H1 (cell line): Measurements from ENCODE around the gene B3GALT5. TPM values are rescaled to one million over a fixed set of nuclear protein-coding genes. Genes with fewer than 3 reads are reported as not detected.
"Not testable (repeated sequence)": the region's sequence is repeated elsewhere in the genome, so short reads cannot be mapped to it uniquely, and the experiment has no call there.

Source experiments
- CTCF ChIA-PET: fragments of 300-600 bp; sonication (Branson Sonifier 250); formaldehyde crosslinking; loops from one replicate; lab custom pipeline; 2021; ENCODE audit not compliant: partially characterized antibody; lab: Charles Lee
- POLR2A ChIA-PET: fragments of 300-600 bp; sonication (Branson Sonifier 250); formaldehyde crosslinking; loops from one replicate; lab custom pipeline; 2021; ENCODE audit warnings: inconsistent platforms; ENCODE audit not compliant: partially characterized antibody; lab: Charles Lee
- DNase-seq, 2 experiments: peaks; one replicate each; pipeline versions ENCODE4 v3.0.0 to v3.0.0-alpha.2; 2010 to 2022; ENCODE audit warnings: low spot score in 2 of 2, low read depth in 1 of 2, mixed read lengths in 1 of 2
- FAIRE-seq: peaks from 2 replicates; lab custom pipeline; 2011; peaks lifted over from hg19 to GRCh38; lab: Jason Lieb, UNC
- H2AFZ ChIP-seq: 2 replicates; pipeline ENCODE4 v1.8.1; 2012; ENCODE audit warnings: low read length, inconsistent platforms
- H2AK5ac ChIP-seq: 2 replicates; pipeline ENCODE4 v1.6.1; 2013; ENCODE audit warnings: low read depth, low read length
- H2BK120ac ChIP-seq: replicated peaks from 2 replicates; pipeline ENCODE3; 2013; ENCODE audit warnings: low read depth, low read length, inconsistent platforms
- H2BK12ac ChIP-seq: 2 replicates; pipeline ENCODE4 v1.6.1; 2013; ENCODE audit warnings: low read depth, low read length
- H2BK15ac ChIP-seq: 2 replicates; pipeline ENCODE4 v1.6.1; 2013; ENCODE audit warnings: low read length
- H2BK20ac ChIP-seq: 2 replicates; pipeline ENCODE4 v1.6.1; 2013; ENCODE audit warnings: low read length
- H2BK5ac ChIP-seq: 2 replicates; pipeline ENCODE4 v1.6.1; 2013; ENCODE audit warnings: low read depth, low read length
- H3K14ac ChIP-seq: 2 replicates; pipeline ENCODE4 v1.6.1; 2013; ENCODE audit warnings: inconsistent platforms; ENCODE audit not compliant: insufficient read length
- H3K18ac ChIP-seq: 2 replicates; pipeline ENCODE4 v1.6.1; 2013; ENCODE audit warnings: low read length; ENCODE audit errors: extremely low read depth
- H3K23ac ChIP-seq: 2 replicates; pipeline ENCODE4 v1.6.1; 2013; ENCODE audit warnings: inconsistent platforms; ENCODE audit not compliant: insufficient read length
- H3K23me2 ChIP-seq: 2 replicates; pipeline ENCODE4 v1.6.1; 2013; ENCODE audit warnings: low read depth, low read length
- H3K27ac ChIP-seq: 2 replicates; pipeline ENCODE4 v1.6.1; 2011; ENCODE audit warnings: low read depth, low read length, inconsistent platforms
- H3K27me3 ChIP-seq, 4 experiments: replicated peaks in 1 of 4; 1 replicate in 1 of 4; 2 replicates in 3 of 4; pipeline versions ENCODE4 v1.6.1 to v1.8.1; 2011 to 2013; ENCODE audit warnings: low read length in 3 of 4, mild to moderate bottlenecking in 3 of 4, inconsistent platforms in 2 of 4, mixed read lengths in 2 of 4, moderate library complexity in 1 of 4; ENCODE audit not compliant: control insufficient read depth in 3 of 4, insufficient read depth in 3 of 4; ENCODE audit errors: extremely low read depth in 1 of 4
- H3K36me3 ChIP-seq, 4 experiments: 2 replicates each; pipeline versions ENCODE4 v1.6.1 to v1.8.1; 2011 to 2013; ENCODE audit warnings: mild to moderate bottlenecking in 4 of 4, low read length in 3 of 4, moderate library complexity in 2 of 4, control low read depth in 1 of 4, inconsistent platforms in 1 of 4; ENCODE audit not compliant: insufficient read depth in 4 of 4, control insufficient read depth in 2 of 4
- H3K4ac ChIP-seq: replicated peaks from 2 replicates; pipeline ENCODE3; 2013; ENCODE audit warnings: low read length, low read depth, mixed read lengths, inconsistent platforms; ENCODE audit not compliant: insufficient read length
- H3K4me1 ChIP-seq, 4 experiments: replicated peaks in 1 of 4; 1 replicate in 1 of 4; 2 replicates in 3 of 4; pipeline versions ENCODE4 v1.6.1 to v1.8.1; 2011 to 2013; ENCODE audit warnings: low read length in 3 of 4, inconsistent platforms in 2 of 4, mixed read lengths in 1 of 4; ENCODE audit not compliant: insufficient read depth in 4 of 4, control insufficient read depth in 3 of 4
- H3K4me2 ChIP-seq, 2 experiments: 2 replicates each; pipeline versions ENCODE4 v1.6.1 to v1.8.1; 2011 to 2013; ENCODE audit warnings: low read depth in 2 of 2, low read length in 2 of 2, control low read depth in 1 of 2, inconsistent platforms in 1 of 2, mild to moderate bottlenecking in 1 of 2; ENCODE audit not compliant: insufficient read depth in 1 of 2
- H3K4me3 ChIP-seq, 4 experiments: fragments of 200-600, 300-600 bp in 1 of 4; sonication (generic), shearing (Covaris generic), sonication (Bioruptor Twin) in 1 of 4; 2 replicates each; pipeline versions ENCODE4 v1.5.1 to v1.8.1; 2011 to 2016; ENCODE audit warnings: low read length in 4 of 4, low read depth in 3 of 4, control low read depth in 2 of 4, inconsistent platforms in 2 of 4, mild to moderate bottlenecking in 2 of 4, mixed read lengths in 1 of 4, moderate library complexity in 1 of 4; ENCODE audit not compliant: insufficient read depth in 2 of 4; ENCODE audit errors: extremely low read depth in 1 of 4
- H3K56ac ChIP-seq: replicated peaks from 2 replicates; pipeline ENCODE3; 2013; ENCODE audit warnings: low read depth, mild to moderate bottlenecking, mixed read lengths, low read length, inconsistent platforms; ENCODE audit not compliant: insufficient read length
- H3K79me1 ChIP-seq: 2 replicates; pipeline ENCODE4 v1.6.1; 2013; ENCODE audit warnings: low read depth, low read length, control low read depth
- H3K79me2 ChIP-seq, 2 experiments: 2 replicates each; pipeline versions ENCODE4 v1.6.1 to v1.8.1; 2012 to 2013; ENCODE audit warnings: low read length in 2 of 2, mild to moderate bottlenecking in 2 of 2, inconsistent platforms in 1 of 2; ENCODE audit not compliant: insufficient read depth in 2 of 2, control insufficient read depth in 1 of 2
- H3K9ac ChIP-seq, 4 experiments: replicated peaks in 1 of 4; 1 replicate in 1 of 4; 2 replicates in 3 of 4; pipeline versions ENCODE4 v1.6.1 to v1.8.1; 2011 to 2013; ENCODE audit warnings: low read depth in 3 of 4, low read length in 3 of 4, control low read depth in 2 of 4, mild to moderate bottlenecking in 2 of 4, moderate library complexity in 2 of 4, inconsistent platforms in 1 of 4; ENCODE audit errors: extremely low read depth in 1 of 4
- H3K9me3 ChIP-seq, 2 experiments: 2 replicates each; pipeline versions ENCODE4 v1.6.1 to v1.8.1; 2012 to 2013; ENCODE audit warnings: mild to moderate bottlenecking in 2 of 2, moderate library complexity in 2 of 2, control low read depth in 1 of 2, inconsistent platforms in 1 of 2, low read depth in 1 of 2, low read length in 1 of 2, mixed read lengths in 1 of 2; ENCODE audit not compliant: insufficient read depth in 2 of 2
- H4K20me1 ChIP-seq, 2 experiments: replicated peaks in 1 of 2; 2 replicates each; pipeline versions ENCODE3 to v1.8.1; 2011 to 2013; ENCODE audit warnings: inconsistent platforms in 2 of 2, low read length in 2 of 2, mild to moderate bottlenecking in 1 of 2; ENCODE audit not compliant: insufficient read depth in 2 of 2, control insufficient read depth in 1 of 2
- H4K5ac ChIP-seq: 2 replicates; pipeline ENCODE4 v1.6.1; 2013; ENCODE audit warnings: low read length, low read depth, mixed read lengths, inconsistent platforms; ENCODE audit not compliant: insufficient read length
- H4K8ac ChIP-seq: 2 replicates; pipeline ENCODE4 v1.8.0; 2013; ENCODE audit warnings: mild to moderate bottlenecking, moderate library complexity, low read length, inconsistent platforms; ENCODE audit not compliant: insufficient read depth; ENCODE audit errors: extremely low read depth
- H4K91ac ChIP-seq: replicated peaks from 2 replicates; pipeline ENCODE3; 2013; ENCODE audit warnings: low read length, mixed read lengths, inconsistent platforms; ENCODE audit not compliant: insufficient read length
- WGBS, 2 experiments: shearing (Covaris generic) in 1 of 2; methylation state at CpG; one replicate each; pipeline versions ENCODE4 v1.1.6 to v1.1.7; 2013 to 2015; ENCODE audit warnings: low lambda C conversion rate in 2 of 2, mixed read lengths in 2 of 2, inconsistent platforms in 1 of 2, low coverage in 1 of 2, missing lambda C conversion rate in 1 of 2; ENCODE audit not compliant: insufficient replicate concordance in 2 of 2, insufficient coverage in 1 of 2, insufficient read length in 1 of 2; ENCODE audit errors: extremely low coverage in 1 of 2, missing lambda C conversion rate in 1 of 2; 5-methylcytosine and 5-hydroxymethylcytosine counted together
- polyA plus RNA-seq, 7 experiments: library from polyadenylated mRNA; depleted of rRNA in 3 of 7; stranded (reverse) in 5 of 7; unstranded in 2 of 7; fragments of >200 nt in 5 of 7; fragments of 200-250 nt in 2 of 7; gene quantifications; 1 replicate in 5 of 7; 2 replicates in 1 of 7; 4 replicates in 1 of 7; pipeline versions ENCODE4 v1.2.1 to v1.2.3, GENCODE V29; 2011 to 2013; ENCODE audit warnings: missing spikeins in 2 of 7, mixed read lengths in 2 of 7
- total RNA-seq: library from RNA; stranded (reverse); fragmentation: NEBNext Ultra II Directional; extraction: Animal tissue kit (Norgen Biotek cat#: 25700); gene quantifications from 2 replicates; pipeline ENCODE4 v1.2.1, GENCODE V29; 2021

B3GALT5 gene
- total and polyA plus RNA-seq, 2 of the 8 experiments (the other 6 are each of a cell fraction or from before 2014, with no cell fraction given) = 11.9 to 25.1 TPM

DNA sequence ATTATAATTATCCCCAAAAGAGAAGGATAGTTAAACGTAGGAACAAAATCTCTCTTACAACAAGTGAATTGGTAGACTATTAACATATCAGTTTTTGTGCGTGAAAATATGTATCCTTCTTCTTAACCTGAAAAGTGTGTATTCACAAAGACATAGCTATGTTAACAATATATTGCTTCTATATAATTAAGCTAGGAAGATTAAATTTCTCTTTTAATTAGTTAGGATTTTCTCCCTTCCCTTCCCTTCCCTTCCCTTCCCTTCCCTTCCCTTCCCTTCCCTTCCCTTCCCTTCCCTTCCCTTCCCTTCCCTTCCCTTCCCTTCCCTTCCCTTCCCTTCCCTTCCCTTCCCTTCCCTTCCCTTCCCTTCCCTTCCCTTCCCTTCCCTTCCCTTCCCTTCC, 29.2 kb upstream of the B3GALT5 start:
- H3K36me3 ChIP-seq, H2BK120ac ChIP-seq, H3K4me2 ChIP-seq, POLR2A ChIA-PET, H2BK15ac ChIP-seq, H2BK5ac ChIP-seq, H3K23ac ChIP-seq, H3K56ac ChIP-seq, H4K8ac ChIP-seq, H3K79me1 ChIP-seq, H3K14ac ChIP-seq, H3K23me2 ChIP-seq, CTCF ChIA-PET, H4K5ac ChIP-seq, H3K18ac ChIP-seq, FAIRE-seq, H2BK20ac ChIP-seq, H3K4me1 ChIP-seq, H4K20me1 ChIP-seq, H2AFZ ChIP-seq, H3K4ac ChIP-seq, H3K27ac ChIP-seq, H3K9ac ChIP-seq, H3K27me3 ChIP-seq, H4K91ac ChIP-seq, H2AK5ac ChIP-seq, H3K79me2 ChIP-seq, H3K4me3 ChIP-seq, DNase-seq, H2BK12ac ChIP-seq: not testable (repeated sequence)
- peaks cover 0 to 12% of the 10 kb centered on the region in 2 experiments; a peak in 3 of 4 replicates for H3K9me3 ChIP-seq
- 93% methylated on average over 2 of the region's 2 CpGs; no CpG with 5 or more reads in 1 of the 2 experiments for WGBS, 2 experiments
